ENCODE measurements around the gene AEBP2.

- TF ChIP-seq EZH2 (optimal IDR thresholded peaks at IDR 0.05; ENCODE audit: low read depth, low read length) (no peak), CTCF (IDR thresholded peaks at IDR 0.05; ENCODE audit: low read length) (no peak), EZH2phosphoT487 (IDR thresholded peaks at IDR 0.05; ENCODE audit: low read length) (no peak)
These were observed 28.6 kb upstream of the AEBP2 start for GRCh38 chr12:19410629-19411185.
